ENCODE results near the gene RAB44. TPM values are rescaled to one million over a fixed set of nuclear protein-coding genes. Genes with fewer than 3 reads are reported as not detected.

The RAB44 gene, protein sequence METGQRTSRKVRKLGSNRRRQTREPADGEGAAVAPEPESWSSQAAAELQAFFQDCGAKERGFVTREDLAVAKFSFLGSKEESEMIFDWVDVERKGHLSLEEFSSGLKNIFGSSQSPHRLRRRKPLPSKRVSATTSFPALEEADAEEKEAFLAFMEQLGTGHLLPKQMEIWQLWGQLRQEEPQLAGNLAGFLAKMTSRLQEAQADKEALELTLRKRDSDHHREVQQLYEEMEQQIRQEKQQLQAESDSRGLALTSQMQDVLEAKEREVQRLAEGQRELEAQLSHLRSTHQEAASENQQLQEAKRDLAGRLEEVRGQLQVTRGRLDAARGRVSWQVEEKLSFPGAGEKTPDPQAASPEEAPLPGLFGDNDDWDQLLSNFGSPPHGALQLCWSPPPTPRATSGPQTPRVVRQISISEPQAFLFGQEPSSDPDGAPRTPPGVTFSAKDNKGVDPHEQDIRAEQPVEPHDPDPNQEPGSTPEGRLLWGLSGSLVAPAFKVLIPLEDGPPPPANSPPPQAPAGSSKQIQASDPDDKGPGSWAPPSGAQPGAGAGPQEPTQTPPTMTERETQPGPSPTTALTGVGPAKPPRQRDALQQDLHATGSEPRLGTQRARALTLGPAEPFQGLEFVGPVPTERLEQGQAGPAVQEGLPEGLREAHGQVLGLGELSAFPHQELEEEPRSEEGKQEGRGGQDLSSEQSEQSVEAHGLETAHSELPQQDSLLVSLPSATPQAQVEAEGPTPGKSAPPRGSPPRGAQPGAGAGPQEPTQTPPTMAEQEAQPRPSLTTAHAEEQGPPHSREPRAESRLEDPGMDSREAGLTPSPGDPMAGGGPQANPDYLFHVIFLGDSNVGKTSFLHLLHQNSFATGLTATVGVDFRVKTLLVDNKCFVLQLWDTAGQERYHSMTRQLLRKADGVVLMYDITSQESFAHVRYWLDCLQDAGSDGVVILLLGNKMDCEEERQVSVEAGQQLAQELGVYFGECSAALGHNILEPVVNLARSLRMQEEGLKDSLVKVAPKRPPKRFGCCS
- total RNA-seq (under 1 TPM in 5 of 6 donors, not detected in 1; 0.04 to 0.09 (median 0.09) TPM), polyA plus RNA-seq (under 1 TPM; 0.04 to 0.14 TPM)

DNA sequence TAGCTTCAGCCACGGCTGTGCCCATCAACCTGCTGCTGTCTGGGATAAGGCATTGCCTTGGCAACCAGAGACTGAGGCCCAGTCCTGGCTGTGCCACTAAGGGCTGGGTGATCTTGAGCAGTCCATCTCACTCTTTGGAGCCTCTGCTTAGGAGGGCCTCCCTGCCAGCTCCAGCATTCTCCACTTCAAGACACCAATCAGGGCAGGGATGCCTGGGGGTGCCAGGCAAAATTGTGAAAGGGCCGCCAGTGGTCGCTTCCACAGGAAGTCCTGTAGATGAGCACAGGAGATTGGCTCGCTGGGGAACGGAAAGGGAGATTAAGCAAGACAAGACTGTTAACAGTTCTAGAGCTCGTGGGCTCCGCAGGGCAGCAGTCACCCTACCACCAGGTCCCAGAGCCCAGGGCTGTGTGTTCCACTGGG is at the start of gene RAB44:
Gene RAB44 (plus strand): TSS at position 346 of the 423 bp plus-strand sequence. CDS start 6,410 bp downstream, outside the sequence.
- no peak within 1 kb of the TSS for H3K4me3 ChIP-seq
- intact Hi-C loops (cut with DNase I): no loop called here
- no peak within 1 kb of the TSS for H3K27ac ChIP-seq
- H3K9me3 ChIP-seq: no peaks in the 10 kb centered on the region
- H3K36me3 ChIP-seq: no peaks in the 10 kb centered on the region
- DNase-seq (peak in 1 of 6 donors; percentile 5), FAIRE-seq (no peak), ATAC-seq (no peak)
- H3K4me1 ChIP-seq: peaks cover 0 to 6% (median 6%) of the 10 kb centered on the region in 3 donors
- no peaks in the 10 kb centered on the region for H3K27me3 ChIP-seq
- TF ChIP-seq, protein P1, sequence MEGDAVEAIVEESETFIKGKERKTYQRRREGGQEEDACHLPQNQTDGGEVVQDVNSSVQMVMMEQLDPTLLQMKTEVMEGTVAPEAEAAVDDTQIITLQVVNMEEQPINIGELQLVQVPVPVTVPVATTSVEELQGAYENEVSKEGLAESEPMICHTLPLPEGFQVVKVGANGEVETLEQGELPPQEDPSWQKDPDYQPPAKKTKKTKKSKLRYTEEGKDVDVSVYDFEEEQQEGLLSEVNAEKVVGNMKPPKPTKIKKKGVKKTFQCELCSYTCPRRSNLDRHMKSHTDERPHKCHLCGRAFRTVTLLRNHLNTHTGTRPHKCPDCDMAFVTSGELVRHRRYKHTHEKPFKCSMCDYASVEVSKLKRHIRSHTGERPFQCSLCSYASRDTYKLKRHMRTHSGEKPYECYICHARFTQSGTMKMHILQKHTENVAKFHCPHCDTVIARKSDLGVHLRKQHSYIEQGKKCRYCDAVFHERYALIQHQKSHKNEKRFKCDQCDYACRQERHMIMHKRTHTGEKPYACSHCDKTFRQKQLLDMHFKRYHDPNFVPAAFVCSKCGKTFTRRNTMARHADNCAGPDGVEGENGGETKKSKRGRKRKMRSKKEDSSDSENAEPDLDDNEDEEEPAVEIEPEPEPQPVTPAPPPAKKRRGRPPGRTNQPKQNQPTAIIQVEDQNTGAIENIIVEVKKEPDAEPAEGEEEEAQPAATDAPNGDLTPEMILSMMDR (IDR thresholded peaks at IDR 0.05): no peak
- WGBS, 2 donors: 92 to 94% methylated on average over 7 of the region's 7 CpGs

DNA sequence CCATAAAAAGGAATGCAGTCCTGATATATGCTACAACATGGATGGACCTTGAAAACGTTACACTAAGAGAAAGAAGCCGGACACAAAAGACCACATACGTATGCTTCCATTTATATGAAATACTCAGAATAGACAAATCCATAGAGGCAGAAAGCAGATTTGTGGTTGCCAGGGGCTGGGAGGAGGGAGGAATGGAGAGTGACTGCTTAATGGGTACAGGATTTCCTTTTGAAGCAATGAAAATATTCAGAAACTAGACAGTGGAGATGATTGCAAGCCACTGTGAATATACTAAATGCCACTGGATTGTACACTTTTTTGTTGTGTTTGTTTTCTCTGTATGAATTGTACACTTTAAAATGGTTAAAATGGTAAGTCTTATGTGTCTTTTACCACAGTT is 48.5 kb upstream of the RAB44 start:
- Histone ChIP-seq H3K9me3 (no peaks in the 10 kb centered on the region), H3K27me3 (no peaks in the 10 kb centered on the region), H3K36me3 (no peaks in the 10 kb centered on the region), H3K4me1 (peaks cover 0 to 4% (median under 1%) of the 10 kb centered on the region in 3 donors), H3K4me3 (no peak overlapping the region), H3K27ac (no peak overlapping the region)
- TF ChIP-seq, protein P1 (IDR thresholded peaks at IDR 0.05): no peak
- intact Hi-C loops (cut with DNase I): no loop called here
- DNase-seq (no peak), ATAC-seq (no peak), FAIRE-seq (no peak)
- WGBS, 2 donors: 87 to 91% methylated on average over 3 of the region's 3 CpGs

DNA sequence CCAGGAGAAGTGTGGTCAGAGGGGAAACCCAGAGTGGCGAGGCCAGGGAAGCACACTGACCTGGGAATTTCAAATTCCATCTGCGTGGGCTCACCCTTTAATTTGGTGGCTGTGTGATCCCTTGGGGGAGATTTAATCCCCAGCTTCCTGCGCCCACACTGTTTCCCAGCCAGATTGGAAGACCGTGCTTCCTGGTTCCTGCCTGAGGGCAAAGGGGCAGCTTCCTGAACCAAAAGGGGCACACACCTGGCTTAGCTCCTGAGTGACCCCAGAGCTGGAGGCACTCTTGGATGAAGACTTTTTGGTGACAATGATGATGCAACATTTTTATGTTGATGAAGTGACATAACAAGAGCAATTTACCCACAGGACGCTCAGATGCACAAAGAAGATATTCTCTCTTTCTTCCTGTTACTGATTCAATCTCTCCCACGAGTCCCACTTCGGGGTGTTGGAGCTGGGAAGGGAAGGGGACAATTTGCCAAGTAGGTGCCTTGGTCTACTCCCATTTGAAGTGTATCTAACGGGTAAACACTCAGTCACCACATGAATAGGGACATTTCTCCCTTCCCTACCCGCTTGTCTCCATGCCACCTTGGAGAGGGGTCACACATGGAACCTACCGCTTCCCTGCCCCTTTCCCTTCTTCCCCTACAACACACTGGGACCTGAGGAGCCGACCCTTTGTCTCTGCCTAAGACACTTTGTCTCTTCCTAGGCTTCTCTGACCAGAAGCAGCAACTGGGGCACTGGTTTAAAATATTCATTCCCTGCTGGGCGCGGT is 47.7 kb upstream of the RAB44 start:
- 78 to 83% methylated on average over 13 of the region's 13 CpGs for WGBS, 2 donors
- H3K9me3 ChIP-seq: no peaks in the 10 kb centered on the region
- H3K27ac ChIP-seq: no peak overlapping the region
- H3K4me3 ChIP-seq: no peak overlapping the region
- H3K36me3 ChIP-seq: no peaks in the 10 kb centered on the region
- TF ChIP-seq, protein P1 (IDR thresholded peaks at IDR 0.05): no peak
- H3K27me3 ChIP-seq: no peaks in the 10 kb centered on the region
- DNase-seq: no peak
- intact Hi-C loops (cut with DNase I): no loop called here
- no peak for FAIRE-seq
- ATAC-seq: no peak
- no peaks in the 10 kb centered on the region for H3K4me1 ChIP-seq

DNA sequence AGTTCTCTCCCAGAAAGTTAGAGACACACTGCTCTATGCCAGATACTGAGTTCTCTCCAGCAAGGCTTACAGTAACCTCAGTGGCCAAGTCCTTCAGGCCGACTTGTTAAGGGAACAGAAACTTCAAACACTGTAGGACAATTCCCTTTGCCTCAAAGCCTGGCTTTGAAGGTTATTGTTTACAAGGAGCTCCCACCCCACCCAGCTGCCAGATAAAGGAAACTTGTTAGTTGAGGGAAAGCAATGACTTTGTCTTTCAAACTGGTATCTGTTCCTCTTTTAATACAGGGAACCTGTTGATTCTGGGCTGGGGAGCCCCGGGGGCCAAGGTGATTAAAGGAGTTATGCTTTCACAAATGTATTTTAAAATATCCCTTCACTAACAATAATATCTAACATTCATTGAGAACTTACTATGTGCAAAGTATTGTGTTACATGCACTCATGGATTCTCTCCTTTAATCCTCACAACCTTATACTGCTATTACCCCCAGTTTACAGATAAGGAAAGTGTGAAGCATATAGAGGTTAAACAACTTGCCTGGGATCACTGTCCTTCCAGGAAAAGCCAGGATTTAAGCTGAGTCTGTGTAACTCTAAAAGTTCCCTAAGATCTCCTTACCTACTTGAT is 46.7 kb upstream of the RAB44 start:
- 42 to 43% methylated on average over 2 of the region's 2 CpGs for WGBS, 2 donors
- no peaks in the 10 kb centered on the region for H3K27me3 ChIP-seq
- intact Hi-C loops (cut with DNase I): no loop called here
- no peaks in the 10 kb centered on the region for H3K4me1 ChIP-seq
- FAIRE-seq (no peak), ATAC-seq (peak in 2 of 4 donors; percentile 37 to 78), DNase-seq (no peak)
- no peak overlapping the region for H3K4me3 ChIP-seq
- no peak overlapping the region for H3K27ac ChIP-seq
- no peaks in the 10 kb centered on the region for H3K36me3 ChIP-seq
- H3K9me3 ChIP-seq: no peaks in the 10 kb centered on the region
- TF ChIP-seq, protein P1 (IDR thresholded peaks at IDR 0.05): no peak

Data from pancreas (tissue), 10 donors.